Measurements from ENCODE around the gene TSPOAP1.

- TF ChIP-seq CTCF (IDR thresholded peaks at IDR 0.05) = no peak
- TF ChIP-seq POLR2AphosphoS5 (IDR thresholded peaks at IDR 0.05) = no peak
- no peak for TF ChIP-seq POLR2A (IDR thresholded peaks at IDR 0.05)
Observed at GRCh38 chr17:58279016-58279711, 49.4 kb downstream of the TSPOAP1 start.
